HepG2 (cell line): ENCODE measurements around the gene CNPY4. TPM values are rescaled to one million over a fixed set of nuclear protein-coding genes. Genes with fewer than 3 reads are reported as not detected.

ENCODE experiments used
- BHLHE40 ChIP-seq: IDR thresholded peaks from 2 replicates; pipeline ENCODE4 v1.6.1; 2011; ENCODE audit warnings: low read length, improper control_type of control experiment
- HNRNPL ChIP-seq: fragments of 200-400 bp; formaldehyde crosslinking; IDR thresholded peaks from 2 replicates; pipeline ENCODE4 v1.6.1; 2017; ENCODE audit warnings: mild to moderate bottlenecking, low read depth, low read length
- HNRNPLL ChIP-seq: fragments of 200-400 bp; formaldehyde crosslinking; IDR thresholded peaks from 2 replicates; pipeline ENCODE4 v1.6.1; 2017; ENCODE audit warnings: mild to moderate bottlenecking, low read depth, low read length; ENCODE audit not compliant: poor library complexity, severe bottlenecking
- JARID2 ChIP-seq: sonication (generic); formaldehyde crosslinking; IDR thresholded peaks from 2 replicates; pipeline ENCODE4 v1.8.1; 2023; ENCODE audit warnings: missing genetic modification reagents, inconsistent platforms; ENCODE audit not compliant: insufficient replicate concordance
- KLF15 ChIP-seq: sonication (generic); formaldehyde crosslinking; IDR thresholded peaks from 2 replicates; pipeline ENCODE4 v1.8.1; 2023; ENCODE audit warnings: borderline replicate concordance, mild to moderate bottlenecking, inconsistent platforms, missing genetic modification reagents, mixed read lengths
- SAP130 ChIP-seq: IDR thresholded peaks from 2 replicates; pipeline ENCODE4 v1.6.1; 2016; ENCODE audit warnings: low read depth
- SRF ChIP-seq: IDR thresholded peaks from 2 replicates; pipeline ENCODE4 v1.6.1; 2011; ENCODE audit warnings: mild to moderate bottlenecking, low read depth, low read length, moderate library complexity
- SSRP1 ChIP-seq: IDR thresholded peaks from 2 replicates; pipeline ENCODE4 v1.6.1; 2016; ENCODE audit warnings: control low read depth
- THYN1 ChIP-seq: sonication (generic); formaldehyde crosslinking; IDR thresholded peaks from 2 replicates; pipeline ENCODE4 v1.8.1; 2023; ENCODE audit warnings: low read depth, mild to moderate bottlenecking, moderate library complexity, missing genetic modification reagents, borderline replicate concordance
- TSC22D2 ChIP-seq: sonication (generic); formaldehyde crosslinking; IDR thresholded peaks from 2 replicates; pipeline ENCODE4 v1.5.1; 2020; ENCODE audit warnings: missing genetic modification reagents, mild to moderate bottlenecking, borderline replicate concordance
- ZNF207 ChIP-seq: fragments of 450-650 bp; IDR thresholded peaks from 2 replicates; pipeline ENCODE4 v1.6.1; 2016; ENCODE audit warnings: antibody characterized with exemption, borderline replicate concordance
- ZNF331 ChIP-seq: sonication (generic); formaldehyde crosslinking; IDR thresholded peaks from 2 replicates; pipeline ENCODE4 v1.4.0; 2020; ENCODE audit warnings: missing genetic modification reagents
- ZNF350 ChIP-seq: sonication (generic); formaldehyde crosslinking; IDR thresholded peaks from 2 replicates; pipeline ENCODE4 v1.4.0; 2020; ENCODE audit warnings: mild to moderate bottlenecking, low read depth, missing genetic modification reagents, borderline replicate concordance
- ZNF446 ChIP-seq: sonication (generic); formaldehyde crosslinking; IDR thresholded peaks from 2 replicates; pipeline ENCODE4 v1.5.0; 2020; ENCODE audit warnings: mild to moderate bottlenecking, missing genetic modification reagents
- ZNF510 ChIP-seq: sonication (generic); formaldehyde crosslinking; IDR thresholded peaks from 2 replicates; pipeline ENCODE4 v1.4.0; 2020; ENCODE audit warnings: low read depth, mild to moderate bottlenecking, missing genetic modification reagents
- ZNF557 ChIP-seq: sonication (generic); formaldehyde crosslinking; IDR thresholded peaks from 2 replicates; pipeline ENCODE4 v1.4.0; 2020; ENCODE audit warnings: missing genetic modification reagents
- ZNF569 ChIP-seq: sonication (generic); formaldehyde crosslinking; IDR thresholded peaks from 2 replicates; pipeline ENCODE4 v1.5.0; 2020; ENCODE audit warnings: mild to moderate bottlenecking, missing genetic modification reagents, moderate library complexity, borderline replicate concordance
- ZNF782 ChIP-seq: sonication (generic); formaldehyde crosslinking; IDR thresholded peaks from 2 replicates; pipeline ENCODE4 v1.4.0; 2020; ENCODE audit warnings: missing genetic modification reagents, mild to moderate bottlenecking, borderline replicate concordance
- polyA plus RNA-seq, 8 experiments: library from polyadenylated mRNA; depleted of rRNA in 3 of 8; stranded (reverse) in 7 of 8; unstranded in 1 of 8; fragments of >200 nt; fragmentation: Illumina TruSeq in 4 of 8; extraction: Trizol in 4 of 8; gene quantifications; 2 replicates each; pipeline versions ENCODE4 v1.2.1 to v1.2.3, GENCODE V29; 2011 to 2016; ENCODE audit warnings: low read depth in 4 of 8, missing spikeins in 1 of 8, mixed read lengths in 1 of 8; ENCODE audit not compliant: insufficient read depth in 1 of 8
- total RNA-seq, 5 experiments: library from RNA; depleted of rRNA; stranded (reverse); fragments of >200 nt; fragmentation: Illumina TruSeq; extraction: Trizol; gene quantifications; 2 replicates each; pipeline ENCODE4 v1.2.3, GENCODE V29; 2016; ENCODE audit warnings: low read depth in 1 of 5
- TF ChIP-seq, protein P1 (sequence below): sonication (generic); formaldehyde crosslinking; conservative IDR thresholded peaks from 2 replicates; pipeline ENCODE4 v1.8.0; 2022; ENCODE audit warnings: low read depth, missing genetic modification reagents
- TF ChIP-seq, protein P2 (sequence below): IDR thresholded peaks from 2 replicates; pipeline ENCODE4 v1.6.1; 2016
- TF ChIP-seq, protein P3 (sequence below): sonication (generic); formaldehyde crosslinking; IDR thresholded peaks from 2 replicates; pipeline ENCODE4 v1.5.1; 2020; ENCODE audit warnings: mild to moderate bottlenecking, missing genetic modification reagents, borderline replicate concordance

CNPY4 gene
- total and polyA plus RNA-seq, 2 of the 13 experiments (the other 11 are each of a cell fraction or from before 2014, with no cell fraction given), result 6.2 to 12.7 TPM

DNA sequence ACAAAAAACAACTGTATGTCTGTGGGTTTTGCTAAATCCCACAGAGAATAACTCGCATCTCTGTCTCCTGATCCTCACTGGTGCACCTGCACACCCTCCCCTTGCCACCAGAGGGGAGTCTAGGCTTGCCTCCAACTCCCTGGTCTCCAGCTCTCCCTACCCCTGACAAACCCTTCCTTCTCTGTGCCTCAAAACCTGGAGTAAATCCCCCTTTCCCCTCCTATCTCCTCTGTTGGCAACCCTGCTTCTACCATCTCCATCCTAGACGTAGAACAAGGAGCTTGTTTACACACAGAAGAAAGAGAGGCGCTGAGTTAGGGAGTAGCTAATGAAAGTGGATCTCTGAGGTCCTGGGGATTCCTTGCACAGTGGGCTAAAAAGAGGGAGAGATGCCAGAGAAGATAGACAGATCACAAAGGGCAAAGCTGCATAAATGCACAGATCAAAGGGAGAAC lies 13.3 kb downstream of the CNPY4 start (continued):
- TF ChIP-seq, protein P1, sequence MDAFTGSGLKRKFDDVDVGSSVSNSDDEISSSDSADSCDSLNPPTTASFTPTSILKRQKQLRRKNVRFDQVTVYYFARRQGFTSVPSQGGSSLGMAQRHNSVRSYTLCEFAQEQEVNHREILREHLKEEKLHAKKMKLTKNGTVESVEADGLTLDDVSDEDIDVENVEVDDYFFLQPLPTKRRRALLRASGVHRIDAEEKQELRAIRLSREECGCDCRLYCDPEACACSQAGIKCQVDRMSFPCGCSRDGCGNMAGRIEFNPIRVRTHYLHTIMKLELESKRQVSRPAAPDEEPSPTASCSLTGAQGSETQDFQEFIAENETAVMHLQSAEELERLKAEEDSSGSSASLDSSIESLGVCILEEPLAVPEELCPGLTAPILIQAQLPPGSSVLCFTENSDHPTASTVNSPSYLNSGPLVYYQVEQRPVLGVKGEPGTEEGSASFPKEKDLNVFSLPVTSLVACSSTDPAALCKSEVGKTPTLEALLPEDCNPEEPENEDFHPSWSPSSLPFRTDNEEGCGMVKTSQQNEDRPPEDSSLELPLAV (CRISPR knock-in tag), result no peak
- TF ChIP-seq SSRP1 (CRISPR knock-in tag) (no peak), THYN1 (CRISPR knock-in tag) (no peak), JARID2 (CRISPR knock-in tag) (no peak), ZNF207 (no peak), SAP130 (CRISPR knock-in tag) (0 out of 2 replicates have a peak, but pooled peaks have one; percentile 30), HNRNPL (no peak), ZNF510 (CRISPR knock-in tag) (no peak), TSC22D2 (CRISPR knock-in tag) (0 out of 2 replicates have a peak, but pooled peaks have one; percentile 31), ZNF446 (no peak), ZNF557 (no peak), KLF15 (CRISPR knock-in tag) (no peak), ZNF331 (CRISPR knock-in tag) (peak; percentile 48; the same call in 1 of the 2 replicates), HNRNPLL (no peak), SRF (no peak), BHLHE40 (no peak), ZNF569 (CRISPR knock-in tag) (no peak), ZNF782 (CRISPR knock-in tag) (no peak), ZNF350 (CRISPR knock-in tag) (no peak)
- TF ChIP-seq, protein P2, sequence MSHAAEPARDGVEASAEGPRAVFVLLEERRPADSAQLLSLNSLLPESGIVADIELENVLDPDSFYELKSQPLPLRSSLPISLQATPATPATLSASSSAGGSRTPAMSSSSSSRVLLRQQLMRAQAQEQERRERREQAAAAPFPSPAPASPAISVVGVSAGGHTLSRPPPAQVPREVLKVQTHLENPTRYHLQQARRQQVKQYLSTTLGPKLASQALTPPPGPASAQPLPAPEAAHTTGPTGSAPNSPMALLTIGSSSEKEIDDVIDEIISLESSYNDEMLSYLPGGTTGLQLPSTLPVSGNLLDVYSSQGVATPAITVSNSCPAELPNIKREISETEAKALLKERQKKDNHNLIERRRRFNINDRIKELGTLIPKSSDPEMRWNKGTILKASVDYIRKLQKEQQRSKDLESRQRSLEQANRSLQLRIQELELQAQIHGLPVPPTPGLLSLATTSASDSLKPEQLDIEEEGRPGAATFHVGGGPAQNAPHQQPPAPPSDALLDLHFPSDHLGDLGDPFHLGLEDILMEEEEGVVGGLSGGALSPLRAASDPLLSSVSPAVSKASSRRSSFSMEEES (CRISPR knock-in tag), result 0 out of 2 replicates have a peak, but pooled peaks have one; percentile 0
- TF ChIP-seq, protein P3, sequence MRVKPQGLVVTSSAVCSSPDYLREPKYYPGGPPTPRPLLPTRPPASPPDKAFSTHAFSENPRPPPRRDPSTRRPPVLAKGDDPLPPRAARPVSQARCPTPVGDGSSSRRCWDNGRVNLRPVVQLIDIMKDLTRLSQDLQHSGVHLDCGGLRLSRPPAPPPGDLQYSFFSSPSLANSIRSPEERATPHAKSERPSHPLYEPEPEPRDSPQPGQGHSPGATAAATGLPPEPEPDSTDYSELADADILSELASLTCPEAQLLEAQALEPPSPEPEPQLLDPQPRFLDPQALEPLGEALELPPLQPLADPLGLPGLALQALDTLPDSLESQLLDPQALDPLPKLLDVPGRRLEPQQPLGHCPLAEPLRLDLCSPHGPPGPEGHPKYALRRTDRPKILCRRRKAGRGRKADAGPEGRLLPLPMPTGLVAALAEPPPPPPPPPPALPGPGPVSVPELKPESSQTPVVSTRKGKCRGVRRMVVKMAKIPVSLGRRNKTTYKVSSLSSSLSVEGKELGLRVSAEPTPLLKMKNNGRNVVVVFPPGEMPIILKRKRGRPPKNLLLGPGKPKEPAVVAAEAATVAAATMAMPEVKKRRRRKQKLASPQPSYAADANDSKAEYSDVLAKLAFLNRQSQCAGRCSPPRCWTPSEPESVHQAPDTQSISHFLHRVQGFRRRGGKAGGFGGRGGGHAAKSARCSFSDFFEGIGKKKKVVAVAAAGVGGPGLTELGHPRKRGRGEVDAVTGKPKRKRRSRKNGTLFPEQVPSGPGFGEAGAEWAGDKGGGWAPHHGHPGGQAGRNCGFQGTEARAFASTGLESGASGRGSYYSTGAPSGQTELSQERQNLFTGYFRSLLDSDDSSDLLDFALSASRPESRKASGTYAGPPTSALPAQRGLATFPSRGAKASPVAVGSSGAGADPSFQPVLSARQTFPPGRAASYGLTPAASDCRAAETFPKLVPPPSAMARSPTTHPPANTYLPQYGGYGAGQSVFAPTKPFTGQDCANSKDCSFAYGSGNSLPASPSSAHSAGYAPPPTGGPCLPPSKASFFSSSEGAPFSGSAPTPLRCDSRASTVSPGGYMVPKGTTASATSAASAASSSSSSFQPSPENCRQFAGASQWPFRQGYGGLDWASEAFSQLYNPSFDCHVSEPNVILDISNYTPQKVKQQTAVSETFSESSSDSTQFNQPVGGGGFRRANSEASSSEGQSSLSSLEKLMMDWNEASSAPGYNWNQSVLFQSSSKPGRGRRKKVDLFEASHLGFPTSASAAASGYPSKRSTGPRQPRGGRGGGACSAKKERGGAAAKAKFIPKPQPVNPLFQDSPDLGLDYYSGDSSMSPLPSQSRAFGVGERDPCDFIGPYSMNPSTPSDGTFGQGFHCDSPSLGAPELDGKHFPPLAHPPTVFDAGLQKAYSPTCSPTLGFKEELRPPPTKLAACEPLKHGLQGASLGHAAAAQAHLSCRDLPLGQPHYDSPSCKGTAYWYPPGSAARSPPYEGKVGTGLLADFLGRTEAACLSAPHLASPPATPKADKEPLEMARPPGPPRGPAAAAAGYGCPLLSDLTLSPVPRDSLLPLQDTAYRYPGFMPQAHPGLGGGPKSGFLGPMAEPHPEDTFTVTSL (CRISPR knock-in tag), result no peak
